GM04504 (cell line): ENCODE measurements around the gene ASIC4.

Experiments
- DNase-seq: peaks from one replicate; pipeline ENCODE4 v3.0.0-alpha.2; 2012; ENCODE audit warnings: low read depth

The ASIC4 gene

DNA sequence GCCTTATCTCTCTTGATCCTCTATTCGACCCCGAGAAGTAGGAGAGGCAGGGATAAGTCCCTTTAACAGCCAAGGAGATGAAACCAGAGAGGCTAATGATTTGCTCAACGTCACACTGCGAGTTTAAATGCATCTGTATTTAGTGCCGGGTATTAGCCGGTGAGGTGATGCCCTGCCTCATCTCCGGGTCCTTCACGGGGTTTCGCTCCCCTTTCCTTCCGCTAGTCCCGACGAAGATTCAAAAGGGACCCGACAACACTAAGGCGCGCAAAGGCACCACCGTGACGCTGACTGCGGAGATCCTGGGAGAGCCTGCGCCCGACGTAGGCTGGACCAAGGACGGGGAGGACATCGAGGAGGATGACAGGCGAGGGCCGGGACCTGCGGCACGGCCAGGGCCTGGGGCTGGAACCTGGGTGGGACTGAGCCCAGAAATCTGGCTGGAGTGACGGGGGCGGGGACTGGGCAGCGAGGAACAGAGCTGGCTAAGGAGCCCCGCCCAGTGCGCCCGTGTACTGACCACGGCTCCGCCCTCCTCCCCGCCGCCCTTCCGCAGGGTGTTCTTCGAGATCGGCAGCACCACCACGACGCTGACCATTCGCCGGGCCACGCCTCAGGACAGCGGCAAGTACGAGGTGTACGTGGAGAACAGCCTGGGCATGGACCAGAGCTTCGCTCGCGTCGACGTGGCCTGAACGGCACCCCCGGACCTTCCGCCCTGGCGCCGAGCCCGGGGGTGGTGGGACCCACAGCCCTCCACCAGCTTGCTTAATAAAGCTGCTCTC, 16.6 kb upstream of the ASIC4 start:
- DNase-seq = peak; percentile 55

DNA sequence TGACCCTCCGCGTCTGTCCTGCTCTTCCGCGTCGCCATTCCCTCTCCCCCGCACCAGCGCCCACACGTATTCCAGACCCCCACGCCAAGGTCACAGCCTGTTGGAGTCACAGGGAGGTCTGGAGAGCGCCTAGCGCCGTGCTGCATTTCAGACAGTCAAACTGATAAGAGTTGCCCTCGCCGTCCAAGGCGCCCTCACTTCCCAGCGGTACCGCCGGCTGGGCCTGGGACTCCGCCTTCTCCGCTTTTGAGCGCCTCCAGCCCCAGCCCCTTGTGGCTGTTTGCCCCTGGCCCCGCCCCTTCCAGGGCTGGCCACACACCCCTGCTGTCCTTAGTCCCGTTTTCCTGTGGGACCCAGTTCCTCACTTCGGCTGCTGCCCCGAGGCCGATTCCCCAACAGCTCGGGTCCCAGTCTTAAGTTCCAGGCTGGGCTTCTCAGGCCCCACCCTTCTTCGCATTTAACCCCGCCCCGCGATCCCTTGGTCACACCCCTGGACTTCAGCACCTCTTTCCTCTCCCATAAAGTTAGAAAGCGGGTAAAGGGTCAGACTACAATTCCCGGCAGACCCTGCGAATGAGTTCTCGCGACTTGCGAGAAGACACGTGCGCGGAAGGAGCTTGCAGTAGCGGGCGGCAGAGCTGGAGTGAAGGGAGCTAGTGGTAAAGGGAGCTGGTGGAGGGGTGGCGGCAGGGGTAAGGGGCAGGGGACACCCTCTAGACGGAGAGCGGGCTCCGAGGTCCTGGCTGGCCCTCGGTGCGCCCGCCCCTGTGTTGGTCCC, 15.8 kb upstream of the ASIC4 start, which contains the start of gene GMPPA:
GMPPA (plus strand) TSS at position 612 of the 778 bp plus-strand sequence. CDS start 1,085 bp downstream, outside the sequence.
- DNase-seq = peak; percentile 97

DNA sequence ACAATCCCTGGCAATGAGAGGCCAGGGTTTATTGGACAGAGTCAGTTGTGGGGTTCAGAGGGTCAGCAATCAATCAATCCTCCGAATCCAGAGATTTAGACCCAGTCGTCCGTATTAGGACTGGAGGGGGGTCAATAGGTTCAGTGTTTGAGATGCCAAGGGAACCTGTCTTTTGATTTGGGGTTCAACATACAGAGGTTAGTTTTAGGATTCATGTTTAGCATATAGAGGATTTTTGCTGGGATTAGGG, 15.3 kb upstream of the ASIC4 start:
- no peak for DNase-seq

DNA sequence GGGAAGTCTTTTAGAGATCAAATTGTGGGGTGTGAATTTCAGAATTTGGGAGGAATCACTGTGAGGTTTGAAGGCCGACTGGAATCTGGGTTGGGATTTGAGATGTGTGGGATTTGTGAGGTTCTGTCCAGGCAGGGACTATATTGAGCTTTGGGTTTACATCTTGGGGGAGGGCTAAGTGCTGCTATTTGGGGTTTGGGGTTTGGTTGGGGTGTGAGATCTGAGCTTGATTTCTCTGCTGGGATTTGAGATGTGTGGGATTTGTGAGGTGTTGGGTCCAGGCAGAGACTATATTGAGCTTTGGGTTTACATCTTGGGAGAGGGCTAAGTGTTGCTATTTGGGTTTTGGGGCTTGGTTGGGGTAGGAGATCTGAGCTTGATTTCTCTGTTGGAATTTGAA, 14.7 kb upstream of the ASIC4 start:
- no peak for DNase-seq

DNA sequence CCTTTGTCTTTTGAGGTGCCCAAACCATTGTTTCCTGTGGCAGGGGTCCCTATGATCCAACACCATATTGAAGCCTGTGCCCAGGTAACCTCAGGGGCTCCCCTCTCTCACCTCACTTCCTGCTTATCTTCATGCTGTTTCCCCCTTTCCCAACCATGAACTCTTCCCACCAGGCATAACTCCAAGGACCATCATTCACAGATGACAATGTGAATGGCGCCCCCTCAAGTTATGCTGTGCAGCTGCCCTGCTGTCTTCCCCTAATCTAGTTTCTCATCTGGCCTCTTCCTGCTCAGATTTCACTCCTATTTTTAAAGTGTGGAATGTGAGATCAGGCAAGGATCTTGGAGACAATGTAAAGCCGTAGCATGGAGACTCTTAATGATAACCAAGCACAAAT, 14.1 kb upstream of the ASIC4 start:
- DNase-seq = no peak

DNA sequence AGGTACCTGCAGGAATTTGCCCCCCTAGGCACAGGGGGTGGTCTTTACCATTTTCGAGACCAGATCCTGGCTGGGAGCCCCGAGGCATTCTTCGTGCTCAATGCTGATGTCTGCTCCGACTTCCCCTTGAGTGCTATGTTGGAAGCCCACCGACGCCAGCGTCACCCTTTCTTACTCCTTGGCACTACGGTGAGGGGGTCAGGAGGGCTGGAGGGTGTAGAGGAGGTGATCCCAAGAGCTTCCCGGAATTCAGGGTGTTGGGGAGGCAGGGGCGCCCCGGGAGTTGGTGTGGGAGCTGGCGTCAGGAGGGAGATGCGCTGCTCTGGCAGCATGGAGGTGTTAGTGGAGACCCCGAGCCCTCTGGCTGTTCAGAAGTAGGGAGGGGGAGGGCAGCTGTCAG, 12.4 kb upstream of the ASIC4 start:
- DNase-seq = no peak

DNA sequence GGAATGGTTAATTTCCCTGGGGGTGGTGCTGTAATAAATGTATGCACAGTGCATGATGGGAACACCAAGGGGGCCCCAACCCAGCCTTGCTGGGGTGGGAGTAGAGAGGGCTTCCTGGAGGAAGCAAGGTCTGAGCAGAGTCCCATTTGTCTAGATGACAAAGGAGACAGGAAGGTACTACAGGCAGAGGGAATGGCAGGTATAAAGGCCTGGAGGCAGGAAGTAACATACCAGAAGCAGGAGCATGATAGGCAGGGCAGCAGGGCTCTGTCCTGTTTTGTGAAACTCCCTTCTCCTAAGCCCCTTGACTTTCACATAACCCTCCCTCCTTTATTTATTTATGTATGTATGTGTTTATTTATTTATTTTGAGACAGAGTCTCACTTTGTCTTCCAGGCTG, 11.7 kb upstream of the ASIC4 start:
- no peak for DNase-seq

DNA sequence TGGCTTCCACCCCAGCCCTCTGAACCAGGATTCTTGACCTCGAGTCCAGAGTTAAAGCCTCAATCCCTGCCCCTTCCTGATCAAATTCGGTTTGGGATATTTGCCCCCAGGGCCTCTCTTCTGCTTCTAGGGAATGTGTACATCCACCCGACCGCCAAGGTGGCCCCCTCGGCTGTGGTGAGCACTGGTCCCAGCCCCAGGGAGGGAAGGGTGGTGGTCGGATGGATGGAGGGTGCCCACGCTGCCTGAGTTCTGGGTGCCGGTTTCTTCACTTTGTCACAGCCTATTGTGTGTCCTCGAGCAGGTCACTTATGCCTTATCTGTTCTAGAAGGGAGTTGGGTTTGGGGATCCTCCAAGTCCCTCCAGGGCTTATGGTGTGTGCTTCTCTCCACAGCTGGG, 8.7 kb upstream of the ASIC4 start:
- no peak for DNase-seq

DNA sequence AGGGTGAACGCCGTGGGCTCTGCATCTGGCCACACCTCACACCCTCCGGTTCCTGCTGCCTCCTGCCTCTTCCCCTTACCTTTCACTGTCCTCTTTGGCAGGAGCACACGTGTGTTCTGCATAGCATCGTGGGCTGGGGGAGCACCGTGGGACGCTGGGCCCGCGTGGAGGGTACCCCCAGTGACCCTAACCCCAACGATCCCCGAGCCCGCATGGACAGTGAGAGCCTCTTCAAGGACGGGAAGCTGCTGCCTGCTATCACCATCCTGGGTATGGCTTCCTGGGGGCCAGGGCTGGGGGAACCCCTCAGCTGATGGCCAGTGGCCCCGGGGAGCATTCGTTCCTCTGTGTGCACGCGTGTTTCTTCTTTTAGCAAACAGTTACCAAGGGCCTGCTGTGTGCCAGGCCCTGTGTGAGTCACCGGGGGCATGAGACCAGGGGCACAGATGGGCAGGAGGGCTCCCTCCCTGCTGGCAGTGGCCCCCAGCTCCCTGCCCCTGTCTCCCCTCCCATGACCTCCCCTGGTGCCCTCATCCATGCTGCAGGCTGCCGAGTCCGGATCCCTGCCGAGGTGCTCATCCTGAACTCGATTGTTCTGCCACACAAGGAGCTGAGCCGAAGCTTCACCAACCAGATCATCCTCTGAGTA, 8.0 kb upstream of the ASIC4 start:
- no peak for DNase-seq

DNA sequence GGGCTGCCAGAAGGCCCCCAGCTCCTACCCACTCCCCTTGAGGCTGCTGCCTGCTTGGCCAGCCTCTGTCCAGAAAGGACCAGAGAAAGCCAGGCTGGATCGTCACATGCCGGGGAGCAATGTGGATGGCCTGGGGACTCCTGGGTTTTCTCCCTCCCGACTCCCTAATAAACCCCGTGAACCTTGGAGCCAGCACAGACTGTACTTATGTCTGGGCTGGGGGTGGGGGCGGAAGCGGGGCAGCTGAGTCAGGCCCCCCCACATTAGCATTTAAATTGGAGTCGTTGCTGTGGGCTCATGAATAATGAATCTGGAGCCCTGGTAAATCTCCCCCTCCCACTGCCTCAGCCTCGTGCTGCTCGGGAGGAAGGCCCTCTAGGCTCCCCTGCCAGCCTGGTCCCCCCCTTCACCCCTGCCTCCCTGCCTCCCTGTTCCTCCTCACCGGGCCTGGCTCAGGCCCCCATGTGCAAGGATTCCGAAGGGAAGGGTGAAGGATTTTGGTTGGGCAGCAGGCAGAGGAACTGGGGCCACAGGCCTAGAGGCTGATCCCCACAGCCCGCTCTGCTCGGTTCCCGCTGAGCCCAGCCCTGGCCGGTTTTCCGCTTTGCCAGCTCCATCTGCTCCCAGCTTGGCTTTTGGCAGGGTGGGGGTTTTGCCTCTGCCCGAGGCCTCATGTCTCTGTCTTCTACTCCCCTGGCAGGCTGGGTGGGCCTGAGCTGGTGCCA, 7.3 kb upstream of the ASIC4 start:
- DNase-seq = no peak

DNA sequence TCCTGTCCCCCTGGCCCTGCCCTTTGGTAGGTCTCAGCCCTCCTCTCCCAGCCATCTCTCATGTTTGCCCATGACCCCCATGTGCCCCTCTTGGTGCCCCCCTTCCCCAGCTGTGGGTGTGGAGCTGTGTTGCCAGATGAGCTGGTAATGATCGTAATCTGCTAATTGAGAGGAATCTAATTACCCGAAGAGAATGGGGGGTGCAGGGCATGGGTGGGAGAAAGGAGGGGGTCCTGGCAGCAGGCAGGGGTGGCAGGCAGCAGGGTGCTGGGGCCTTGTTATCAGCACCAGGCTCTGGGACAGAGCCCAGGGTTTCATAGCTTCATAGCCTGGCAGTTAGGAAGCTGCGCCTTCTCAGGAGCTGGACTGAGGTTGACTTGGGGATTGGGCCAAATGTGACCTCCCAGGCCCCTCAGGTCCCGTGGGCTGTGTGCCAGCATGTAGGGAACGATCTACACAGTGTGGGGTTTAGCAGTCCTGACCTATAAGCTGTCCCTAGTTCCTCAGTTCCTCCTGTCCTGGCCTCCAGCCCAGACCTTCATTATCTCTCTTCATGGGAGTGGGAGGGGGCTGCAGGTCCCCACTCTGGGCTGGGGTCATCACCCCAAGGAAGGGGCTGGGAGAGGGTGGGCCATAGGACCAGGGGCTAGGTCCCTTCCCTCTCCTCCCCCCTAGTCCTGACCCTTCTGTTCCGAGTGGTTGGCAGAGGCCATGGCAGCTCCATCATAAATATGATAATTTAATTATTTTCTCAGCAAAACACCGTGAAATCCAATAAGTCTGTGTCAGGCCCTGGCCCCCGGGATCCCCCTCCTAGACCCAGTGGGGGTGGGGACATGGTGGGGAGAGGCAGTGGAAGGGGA, 6.5 kb upstream of the ASIC4 start:
- no peak for DNase-seq

DNA sequence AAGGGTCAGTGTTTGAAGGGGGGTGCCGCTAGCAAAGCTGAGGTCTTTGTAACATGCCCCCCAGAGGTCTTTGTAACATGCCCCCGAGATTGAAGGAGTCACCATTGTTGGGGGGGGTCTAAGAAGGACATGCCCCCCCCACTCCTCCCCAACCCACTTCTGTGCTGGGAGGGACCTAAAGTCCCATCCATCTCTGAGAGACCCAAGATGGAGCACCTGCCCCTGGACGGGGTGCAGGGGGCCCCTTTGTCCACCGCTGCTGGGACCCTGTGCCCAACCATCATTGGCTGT, 5.9 kb upstream of the ASIC4 start:
- no peak for DNase-seq

DNA sequence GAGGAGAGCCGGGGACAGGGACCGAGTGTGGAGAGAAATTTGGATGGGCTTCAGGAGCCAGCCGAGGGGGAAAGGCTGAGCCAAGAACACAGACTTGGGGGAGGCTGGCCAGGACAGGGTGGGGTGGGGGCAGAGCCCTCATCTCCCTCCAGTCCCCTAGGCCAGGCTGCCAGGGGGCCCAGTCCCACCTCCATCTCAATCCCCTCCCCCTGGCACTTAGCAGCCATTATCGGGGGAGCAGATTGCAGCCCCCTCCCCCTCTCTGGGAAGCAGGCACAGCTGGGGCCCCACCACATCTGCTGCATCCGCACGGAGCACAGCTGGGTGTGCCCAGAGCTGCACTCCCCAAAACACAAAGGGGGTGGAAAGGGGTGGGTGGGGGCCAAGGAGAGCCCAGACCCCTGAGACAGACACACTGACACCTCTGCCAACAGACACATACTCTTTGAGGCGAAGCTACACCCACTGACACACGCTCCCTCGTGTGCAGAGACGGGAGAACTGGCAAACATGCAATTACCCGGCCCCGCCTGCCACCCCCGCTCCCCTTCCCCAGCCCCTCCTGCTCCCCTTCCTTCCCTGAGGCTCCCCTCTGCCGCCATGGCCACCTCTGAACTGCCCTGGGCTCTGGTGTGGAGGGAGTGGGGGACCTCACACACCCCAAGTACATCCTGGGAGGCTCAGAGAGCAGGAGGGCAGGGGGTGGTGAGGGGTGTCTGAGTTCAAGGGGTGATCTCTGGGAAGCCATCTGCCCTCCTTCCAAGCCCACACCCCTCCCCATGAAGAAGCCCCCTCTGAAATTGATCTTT, 5.1 kb upstream of the ASIC4 start:
- DNase-seq = no peak

DNA sequence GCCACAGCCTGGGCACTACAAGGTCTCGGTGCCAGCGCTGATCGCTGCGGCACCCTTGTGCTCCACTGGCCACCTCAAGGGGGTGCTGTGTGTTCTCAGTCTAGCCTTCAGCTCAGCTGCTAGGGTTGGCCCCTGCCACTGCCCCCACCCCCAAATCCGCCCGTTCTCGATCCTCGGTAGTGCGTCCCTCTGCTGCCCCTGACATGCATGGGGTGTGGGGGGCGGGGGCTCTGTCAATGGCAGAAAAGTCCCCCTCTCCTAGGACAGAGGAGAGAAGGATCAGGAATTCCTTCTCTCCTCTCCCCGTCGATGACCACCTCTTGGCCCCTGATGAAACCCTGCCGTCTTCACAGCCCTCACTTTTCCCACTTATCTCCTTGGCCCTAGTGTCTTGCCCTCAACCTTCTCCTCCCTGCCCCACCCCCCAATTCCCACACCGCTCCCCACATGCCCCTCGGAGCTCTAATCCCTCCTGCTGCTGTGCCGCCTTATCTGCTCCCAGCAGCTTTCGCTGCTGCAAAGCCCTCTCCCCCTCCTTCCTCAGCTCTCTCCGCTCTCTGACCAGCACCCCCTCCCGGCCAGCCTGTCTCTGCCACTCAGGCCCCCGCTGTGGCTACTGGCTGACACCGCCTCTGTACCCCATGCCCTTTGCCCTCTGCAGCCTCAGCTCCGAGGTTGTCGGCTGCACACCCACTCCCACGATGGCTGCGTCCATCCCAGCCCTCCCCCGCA, 4.3 kb upstream of the ASIC4 start:
- no peak for DNase-seq

DNA sequence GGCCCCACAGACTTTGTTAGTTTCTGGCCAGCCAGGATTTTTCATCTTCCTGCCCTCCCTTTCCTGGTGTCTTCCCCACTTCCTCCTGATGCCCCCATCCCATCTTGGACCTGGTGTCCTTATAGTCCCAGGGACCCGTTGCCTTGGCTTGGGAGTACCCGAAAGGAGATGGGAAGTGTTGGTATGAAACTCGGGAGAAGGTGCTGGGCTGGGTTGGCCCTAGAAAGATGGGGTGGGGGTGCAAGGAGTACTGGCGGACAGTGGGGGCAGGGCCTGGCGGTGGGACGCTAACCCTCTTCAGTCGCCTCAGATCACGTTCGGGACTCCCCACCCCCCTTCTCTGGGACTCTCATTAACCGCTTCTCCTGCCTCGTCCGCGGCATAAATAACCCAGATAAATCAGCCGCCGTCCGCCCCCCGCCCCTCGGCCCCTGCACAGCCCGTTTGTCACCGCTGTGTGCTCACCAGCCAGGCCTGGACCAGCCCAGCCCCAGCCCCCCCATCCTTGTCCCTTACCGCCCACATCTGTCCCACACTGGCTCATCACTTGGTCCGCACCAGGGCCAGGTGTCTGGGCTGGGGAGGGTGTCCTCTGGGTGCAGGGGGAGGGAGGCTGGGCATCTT, 3.7 kb upstream of the ASIC4 start:
- DNase-seq = no peak

DNA sequence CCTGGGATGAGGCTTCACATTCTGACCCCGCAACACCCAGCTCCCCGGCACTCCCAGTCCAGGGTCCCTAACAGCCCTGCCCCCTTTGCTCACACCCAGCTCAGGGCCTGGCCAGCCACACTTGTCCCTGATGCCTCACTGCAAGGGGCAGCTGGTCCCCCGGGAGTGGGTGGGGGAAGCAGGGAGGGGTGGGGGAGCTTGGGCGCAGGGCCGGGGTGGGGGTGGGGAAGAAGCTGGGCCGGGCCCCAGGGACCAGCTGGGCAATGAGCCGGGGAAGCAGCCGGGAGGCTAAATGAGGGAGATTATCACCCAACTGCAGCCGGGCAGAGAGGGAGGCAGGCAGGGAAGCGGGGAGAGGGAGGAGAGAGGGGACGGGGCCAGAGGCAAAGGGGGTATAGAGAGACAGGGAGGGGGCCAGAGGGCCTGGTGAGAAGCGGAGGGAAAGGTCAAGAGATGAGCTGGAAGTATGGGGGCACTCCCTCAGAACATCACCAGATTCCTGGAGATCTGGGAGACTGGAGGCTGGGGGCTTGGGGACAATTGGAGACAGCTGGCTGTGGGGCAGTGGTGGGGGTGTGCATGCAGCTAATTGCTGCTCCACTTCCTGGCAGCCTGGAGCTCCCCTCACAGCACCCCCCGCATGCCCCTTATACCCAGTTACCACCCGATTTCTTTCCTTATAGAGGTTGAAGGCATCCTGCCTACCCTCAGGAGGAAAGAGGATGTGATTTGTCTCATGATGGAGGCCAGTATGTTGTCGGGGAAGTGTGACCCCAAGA, 2.5 kb upstream of the ASIC4 start:
- DNase-seq = no peak

DNA sequence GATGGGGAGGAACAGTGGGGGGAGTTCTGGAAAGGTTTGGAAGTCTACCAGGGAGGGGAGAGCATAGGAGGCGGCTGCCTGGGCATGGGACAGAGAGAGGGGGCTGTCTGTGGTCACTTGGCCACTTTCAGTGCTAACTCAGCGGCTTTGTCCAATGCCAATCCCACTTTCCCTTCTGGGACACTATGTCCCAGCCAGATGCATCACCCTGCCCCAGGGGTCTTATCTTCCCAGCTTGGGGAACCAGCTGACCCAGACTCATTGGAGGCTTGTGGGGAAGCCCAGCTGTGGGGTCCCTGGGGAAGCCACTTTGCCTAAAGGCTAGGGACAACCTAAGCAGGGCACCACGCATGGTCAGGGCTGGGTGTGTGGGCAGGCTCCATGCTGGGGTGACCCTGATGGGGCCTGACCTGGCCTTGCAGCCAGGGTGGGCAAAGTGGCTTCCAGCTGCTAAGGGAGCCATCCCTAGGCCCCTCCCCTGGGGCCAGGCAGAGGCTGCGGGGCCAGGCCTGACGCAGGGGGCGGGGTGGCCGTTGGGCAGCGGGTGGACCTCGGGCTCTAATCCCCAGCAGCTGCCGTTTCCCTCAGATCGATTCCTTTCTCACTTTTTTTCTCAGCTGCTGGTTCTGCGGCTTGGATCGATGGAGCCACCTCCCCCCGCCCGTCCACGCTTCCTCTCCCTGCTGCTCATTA, 1.6 kb upstream of the ASIC4 start:
- no peak for DNase-seq

DNA sequence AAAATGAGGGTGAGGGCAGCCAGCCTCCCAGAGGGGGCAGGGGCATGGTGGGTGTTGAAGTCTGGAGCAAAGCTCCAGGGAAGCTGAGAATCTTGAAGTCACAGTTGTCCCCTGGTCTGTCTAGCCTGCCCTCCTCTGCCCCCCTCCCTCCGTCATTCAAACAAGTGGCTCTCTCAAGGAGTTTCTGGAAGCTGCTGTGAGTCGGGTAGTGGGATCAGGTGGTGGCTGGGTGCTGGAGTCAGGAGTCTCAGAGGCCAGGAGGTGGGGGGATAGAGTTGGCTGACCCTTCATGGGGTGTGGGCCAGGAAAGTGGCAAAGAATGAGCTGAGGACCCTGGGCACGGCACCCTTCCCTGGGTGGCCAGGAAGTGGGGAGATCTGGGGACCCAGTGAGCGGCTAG, 495 bp upstream of the ASIC4 start:
- DNase-seq = no peak
